ENCODE measurements around the gene NPEPPS.

NPEPPS gene

GRCh38 chr17:47632991-47633390 lies 102.1 kb downstream of the NPEPPS start:
- no peak for DNase-seq (ENCODE audit: low read depth)
- TF ChIP-seq CTCF (IDR thresholded peaks at IDR 0.05; ENCODE audit: low read length, missing control alignments): no peak

GRCh38 chr17:47633996-47634395 lies 103.1 kb downstream of the NPEPPS start:
- DNase-seq (ENCODE audit: low read depth): no peak
- H3K4me3 ChIP-seq (replicated peaks; ENCODE audit: low read depth, low read length): no peak overlapping the region
- no peak for TF ChIP-seq CTCF (IDR thresholded peaks at IDR 0.05; ENCODE audit: low read length, missing control alignments)

More at GRCh38 chr17:47632991-47633390, 102.1 kb downstream of the NPEPPS start:
- H3K4me3 ChIP-seq (replicated peaks; ENCODE audit: low read depth, low read length): no peak overlapping the region

GRCh38 chr17:47634870-47635269 lies 104.0 kb downstream of the NPEPPS start:
- no peak overlapping the region for H3K4me3 ChIP-seq (replicated peaks; ENCODE audit: low read depth, low read length)
- no peak for DNase-seq (ENCODE audit: low read depth)
- no peak for TF ChIP-seq CTCF (IDR thresholded peaks at IDR 0.05; ENCODE audit: low read length, missing control alignments)

- no peak overlapping the region for H3K4me3 ChIP-seq (replicated peaks; ENCODE audit: low read depth, low read length)
- DNase-seq (ENCODE audit: low read depth): no peak
- no peak for TF ChIP-seq CTCF (IDR thresholded peaks at IDR 0.05; ENCODE audit: low read length, missing control alignments)
Measured at GRCh38 chr17:47635734-47636133, 104.8 kb downstream of the NPEPPS start.

- H3K4me3 ChIP-seq (replicated peaks; ENCODE audit: low read depth, low read length): no peak overlapping the region
- no peak for TF ChIP-seq CTCF (IDR thresholded peaks at IDR 0.05; ENCODE audit: low read length, missing control alignments)
- DNase-seq (ENCODE audit: low read depth): no peak
Measured at GRCh38 chr17:47636273-47637030, 105.5 kb downstream of the NPEPPS start.

GRCh38 chr17:47638903-47639302 lies 108.0 kb downstream of the NPEPPS start:
- no peak for DNase-seq (ENCODE audit: low read depth)
- TF ChIP-seq CTCF (IDR thresholded peaks at IDR 0.05; ENCODE audit: low read length, missing control alignments): no peak
- H3K4me3 ChIP-seq (replicated peaks; ENCODE audit: low read depth, low read length): no peak overlapping the region

DNA sequence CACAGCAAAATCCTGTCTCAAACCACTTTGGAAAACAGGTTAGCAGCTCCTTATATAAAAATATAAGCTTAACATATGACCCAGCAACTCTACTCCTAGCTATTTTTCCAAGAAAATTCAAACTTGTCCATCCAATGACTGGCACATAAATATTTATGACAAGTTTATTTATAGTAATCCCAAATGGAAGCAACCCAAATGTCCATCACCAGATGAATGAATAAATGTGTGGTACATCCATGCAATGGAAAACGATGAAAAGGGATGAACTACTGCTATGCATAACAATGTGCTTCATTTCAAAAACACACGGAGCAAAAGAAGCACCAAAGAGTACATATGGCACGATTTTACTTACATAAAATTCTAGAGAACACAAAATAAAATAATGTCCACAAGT lies 109.2 kb downstream of the NPEPPS start:
- no peak for TF ChIP-seq CTCF (IDR thresholded peaks at IDR 0.05; ENCODE audit: low read length, missing control alignments)
- DNase-seq (ENCODE audit: low read depth): no peak
- no peak overlapping the region for H3K4me3 ChIP-seq (replicated peaks; ENCODE audit: low read depth, low read length)

Measured in fibroblast of pulmonary artery (primary cell).